ENCODE results near the gene TCEAL9.

- TF ChIP-seq CTCF (IDR thresholded peaks at IDR 0.05) = no peak
- no peak for TF ChIP-seq POLR2A (IDR thresholded peaks at IDR 0.05)
Observed at GRCh38 chrX:103373581-103373980, 17.3 kb downstream of the TCEAL9 start.

Measured in right lobe of liver (tissue), 4 donors.